HEK293 (cell line): Measurements from ENCODE around the gene SARNP.
A peak's percentile ranks its signal among the peaks of the same experiment; 100 is the strongest.

Experiments
- BCL11B ChIP-seq: fragments of 450-650 bp; formaldehyde crosslinking; IDR thresholded peaks from 2 replicates; pipeline ENCODE4 v1.5.1; 2016; ENCODE audit warnings: low read depth, missing biosample characterization, missing genetic modification characterization
- FEZF1 ChIP-seq: fragments of 450-650 bp; formaldehyde crosslinking; IDR thresholded peaks from 2 replicates; pipeline ENCODE4 v1.5.1; 2016; ENCODE audit warnings: missing biosample characterization, missing genetic modification characterization
- IKZF3 ChIP-seq: fragments of 450-650 bp; IDR thresholded peaks from 2 replicates; pipeline ENCODE4 v1.5.0; 2018; ENCODE audit warnings: missing biosample characterization, mild to moderate bottlenecking, missing genetic modification characterization, moderate library complexity
- KLF1 ChIP-seq: fragments of 450-650 bp; formaldehyde crosslinking; IDR thresholded peaks from 2 replicates; pipeline ENCODE4 v1.5.1; 2016; ENCODE audit warnings: missing biosample characterization, missing genetic modification characterization
- KLF8 ChIP-seq: fragments of 450-650 bp; formaldehyde crosslinking; IDR thresholded peaks from 2 replicates; pipeline ENCODE4 v1.5.1; 2016; ENCODE audit warnings: missing biosample characterization, missing genetic modification characterization
- PRDM1 ChIP-seq: fragments of 450-650 bp; formaldehyde crosslinking; IDR thresholded peaks from 2 replicates; pipeline ENCODE4; 2016; ENCODE audit warnings: missing biosample characterization, missing genetic modification characterization
- SP3 ChIP-seq: fragments of 450-650 bp; formaldehyde crosslinking; IDR thresholded peaks from 2 replicates; pipeline ENCODE4 v1.5.1; 2016; ENCODE audit warnings: missing biosample characterization, missing genetic modification characterization
- ZNF354C ChIP-seq: fragments of 450-650 bp; formaldehyde crosslinking; IDR thresholded peaks from 2 replicates; pipeline ENCODE4 v1.5.1; 2016; ENCODE audit warnings: missing biosample characterization, missing genetic modification characterization, low read depth, borderline replicate concordance
- ZNF394 ChIP-seq: fragments of 450-650 bp; formaldehyde crosslinking; IDR thresholded peaks from 2 replicates; pipeline ENCODE4 v1.5.1; 2016; ENCODE audit warnings: missing biosample characterization, missing genetic modification characterization, mild to moderate bottlenecking, moderate library complexity, borderline replicate concordance
- ZNF600 ChIP-seq: fragments of 450-650 bp; formaldehyde crosslinking; IDR thresholded peaks from 2 replicates; pipeline ENCODE4 v1.5.1; 2016; ENCODE audit warnings: missing biosample characterization, missing genetic modification characterization
- ZNF624 ChIP-seq: fragments of 450-650 bp; formaldehyde crosslinking; IDR thresholded peaks from 2 replicates; pipeline ENCODE4 v1.5.1; 2017; ENCODE audit warnings: missing biosample characterization, missing genetic modification characterization
- ZNF791 ChIP-seq: fragments of 450-650 bp; formaldehyde crosslinking; IDR thresholded peaks from 2 replicates; pipeline ENCODE4 v1.5.1; 2016; ENCODE audit warnings: missing biosample characterization, missing genetic modification characterization
- TF ChIP-seq, protein P1 (sequence below): fragments of 450-650 bp; formaldehyde crosslinking; IDR thresholded peaks from 2 replicates; pipeline ENCODE4 v1.5.1; 2016; ENCODE audit warnings: missing biosample characterization, missing genetic modification characterization
- TF ChIP-seq, protein P2 (sequence below): fragments of 450-650 bp; formaldehyde crosslinking; optimal IDR thresholded peaks from 2 replicates; pipeline ENCODE3; 2016; ENCODE audit warnings: missing biosample characterization, mild to moderate bottlenecking, missing genetic modification characterization
- TF ChIP-seq, protein P3 (sequence below): fragments of 450-650 bp; formaldehyde crosslinking; IDR thresholded peaks from 2 replicates; pipeline ENCODE4 v1.5.1; 2017; ENCODE audit warnings: missing biosample characterization, missing genetic modification characterization
- TF ChIP-seq, protein P4 (sequence below): IDR thresholded peaks from 2 replicates; pipeline ENCODE4 v1.6.1; 2011; ENCODE audit warnings: mild to moderate bottlenecking, low read depth, low read length, borderline replicate concordance
- TF ChIP-seq, protein P5 (sequence below): fragments of 450-650 bp; formaldehyde crosslinking; IDR thresholded peaks from 2 replicates; pipeline ENCODE4 v1.5.1; 2016; ENCODE audit warnings: missing biosample characterization, missing genetic modification characterization
- TF ChIP-seq, protein P6 (sequence below): fragments of 450-650 bp; formaldehyde crosslinking; IDR thresholded peaks from 2 replicates; pipeline ENCODE4 v1.5.1; 2016; ENCODE audit warnings: missing biosample characterization, missing genetic modification characterization, borderline replicate concordance

Gene SARNP

DNA sequence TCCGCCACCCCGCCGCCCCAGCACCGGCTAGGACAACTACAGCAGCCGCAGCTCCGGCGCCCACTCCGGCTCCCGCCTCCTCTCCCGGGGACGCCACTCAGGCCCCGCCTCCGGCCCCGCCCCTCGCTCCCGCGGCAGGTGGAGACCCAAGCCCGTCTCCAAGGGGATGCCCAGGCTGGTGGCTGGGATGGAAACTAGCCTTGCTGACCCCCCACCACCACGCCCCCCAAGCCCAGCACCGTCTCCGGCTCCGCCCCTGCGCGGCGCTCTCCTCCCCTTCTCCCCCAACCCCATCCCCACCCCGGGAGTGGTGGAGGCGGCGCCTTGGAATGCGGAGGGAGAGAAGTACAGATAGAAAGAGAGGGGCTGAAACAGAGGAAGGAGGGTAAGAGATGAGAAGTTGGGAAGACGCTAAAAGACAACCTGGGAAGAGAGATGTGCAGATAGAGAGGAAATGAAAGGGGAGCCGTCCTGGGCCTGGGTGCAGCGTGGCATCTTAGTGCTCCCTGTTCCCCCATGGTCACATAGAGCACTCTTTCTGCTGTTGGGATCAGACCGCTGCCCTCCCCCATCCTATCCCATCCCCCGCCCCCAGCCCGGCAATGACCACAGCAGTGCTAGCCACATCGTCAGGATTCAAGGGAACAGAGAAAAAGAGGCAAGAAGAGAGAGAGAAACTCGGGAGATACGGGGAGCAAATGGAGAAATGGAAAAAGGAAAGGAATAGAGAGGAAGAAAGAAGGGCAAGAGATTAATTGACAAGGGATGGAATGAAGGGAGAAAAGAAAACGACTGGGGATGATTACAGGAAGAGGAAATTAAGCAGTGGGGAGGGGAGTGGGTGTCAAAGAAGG, 109.5 kb downstream of the SARNP start, which contains the start of gene ITGA7 (continued):
- TF ChIP-seq, protein P1, sequence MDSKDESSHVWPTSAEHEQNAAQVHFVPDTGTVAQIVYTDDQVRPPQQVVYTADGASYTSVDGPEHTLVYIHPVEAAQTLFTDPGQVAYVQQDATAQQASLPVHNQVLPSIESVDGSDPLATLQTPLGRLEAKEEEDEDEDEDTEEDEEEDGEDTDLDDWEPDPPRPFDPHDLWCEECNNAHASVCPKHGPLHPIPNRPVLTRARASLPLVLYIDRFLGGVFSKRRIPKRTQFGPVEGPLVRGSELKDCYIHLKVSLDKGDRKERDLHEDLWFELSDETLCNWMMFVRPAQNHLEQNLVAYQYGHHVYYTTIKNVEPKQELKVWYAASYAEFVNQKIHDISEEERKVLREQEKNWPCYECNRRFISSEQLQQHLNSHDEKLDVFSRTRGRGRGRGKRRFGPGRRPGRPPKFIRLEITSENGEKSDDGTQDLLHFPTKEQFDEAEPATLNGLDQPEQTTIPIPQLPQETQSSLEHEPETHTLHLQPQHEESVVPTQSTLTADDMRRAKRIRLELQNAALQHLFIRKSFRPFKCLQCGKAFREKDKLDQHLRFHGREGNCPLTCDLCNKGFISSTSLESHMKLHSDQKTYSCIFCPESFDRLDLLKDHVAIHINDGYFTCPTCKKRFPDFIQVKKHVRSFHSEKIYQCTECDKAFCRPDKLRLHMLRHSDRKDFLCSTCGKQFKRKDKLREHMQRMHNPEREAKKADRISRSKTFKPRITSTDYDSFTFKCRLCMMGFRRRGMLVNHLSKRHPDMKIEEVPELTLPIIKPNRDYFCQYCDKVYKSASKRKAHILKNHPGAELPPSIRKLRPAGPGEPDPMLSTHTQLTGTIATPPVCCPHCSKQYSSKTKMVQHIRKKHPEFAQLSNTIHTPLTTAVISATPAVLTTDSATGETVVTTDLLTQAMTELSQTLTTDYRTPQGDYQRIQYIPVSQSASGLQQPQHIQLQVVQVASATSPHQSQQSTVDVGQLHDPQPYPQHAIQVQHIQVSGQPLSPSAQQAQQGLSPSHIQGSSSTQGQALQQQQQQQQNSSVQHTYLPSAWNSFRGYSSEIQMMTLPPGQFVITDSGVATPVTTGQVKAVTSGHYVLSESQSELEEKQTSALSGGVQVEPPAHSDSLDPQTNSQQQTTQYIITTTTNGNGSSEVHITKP (tag by site-specific recombination): peak; percentile 99
- TF ChIP-seq, protein P2, sequence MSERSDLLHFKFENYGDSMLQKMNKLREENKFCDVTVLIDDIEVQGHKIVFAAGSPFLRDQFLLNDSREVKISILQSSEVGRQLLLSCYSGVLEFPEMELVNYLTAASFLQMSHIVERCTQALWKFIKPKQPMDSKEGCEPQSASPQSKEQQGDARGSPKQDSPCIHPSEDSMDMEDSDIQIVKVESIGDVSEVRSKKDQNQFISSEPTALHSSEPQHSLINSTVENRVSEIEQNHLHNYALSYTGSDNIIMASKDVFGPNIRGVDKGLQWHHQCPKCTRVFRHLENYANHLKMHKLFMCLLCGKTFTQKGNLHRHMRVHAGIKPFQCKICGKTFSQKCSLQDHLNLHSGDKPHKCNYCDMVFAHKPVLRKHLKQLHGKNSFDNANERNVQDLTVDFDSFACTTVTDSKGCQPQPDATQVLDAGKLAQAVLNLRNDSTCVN (tag by site-specific recombination): peak; percentile 42
- TF ChIP-seq PRDM1 (tag by site-specific recombination) (peak; percentile 86), KLF1 (tag by site-specific recombination) (peak; percentile 26; the same call in 1 of the 2 replicates), FEZF1 (tag by site-specific recombination) (no peak), ZNF791 (tag by site-specific recombination) (no peak), SP3 (peak; percentile 81), ZNF624 (tag by site-specific recombination) (no peak), ZNF394 (tag by site-specific recombination) (no peak), KLF8 (tag by site-specific recombination) (0 out of 2 replicates have a peak, but pooled peaks have one; percentile 34), IKZF3 (tag by site-specific recombination) (0 out of 2 replicates have a peak, but pooled peaks have one; percentile 16), ZNF354C (no peak), BCL11B (no peak), ZNF600 (0 out of 2 replicates have a peak, but pooled peaks have one; percentile 31)
- TF ChIP-seq, protein P3, sequence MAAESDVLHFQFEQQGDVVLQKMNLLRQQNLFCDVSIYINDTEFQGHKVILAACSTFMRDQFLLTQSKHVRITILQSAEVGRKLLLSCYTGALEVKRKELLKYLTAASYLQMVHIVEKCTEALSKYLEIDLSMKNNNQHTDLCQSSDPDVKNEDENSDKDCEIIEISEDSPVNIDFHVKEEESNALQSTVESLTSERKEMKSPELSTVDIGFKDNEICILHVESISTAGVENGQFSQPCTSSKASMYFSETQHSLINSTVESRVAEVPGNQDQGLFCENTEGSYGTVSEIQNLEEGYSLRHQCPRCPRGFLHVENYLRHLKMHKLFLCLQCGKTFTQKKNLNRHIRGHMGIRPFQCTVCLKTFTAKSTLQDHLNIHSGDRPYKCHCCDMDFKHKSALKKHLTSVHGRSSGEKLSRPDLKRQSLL: peak; percentile 47; the same call in 1 of the 2 replicates
- TF ChIP-seq, protein P4, sequence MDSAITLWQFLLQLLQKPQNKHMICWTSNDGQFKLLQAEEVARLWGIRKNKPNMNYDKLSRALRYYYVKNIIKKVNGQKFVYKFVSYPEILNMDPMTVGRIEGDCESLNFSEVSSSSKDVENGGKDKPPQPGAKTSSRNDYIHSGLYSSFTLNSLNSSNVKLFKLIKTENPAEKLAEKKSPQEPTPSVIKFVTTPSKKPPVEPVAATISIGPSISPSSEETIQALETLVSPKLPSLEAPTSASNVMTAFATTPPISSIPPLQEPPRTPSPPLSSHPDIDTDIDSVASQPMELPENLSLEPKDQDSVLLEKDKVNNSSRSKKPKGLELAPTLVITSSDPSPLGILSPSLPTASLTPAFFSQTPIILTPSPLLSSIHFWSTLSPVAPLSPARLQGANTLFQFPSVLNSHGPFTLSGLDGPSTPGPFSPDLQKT: no peak
- TF ChIP-seq, protein P5, sequence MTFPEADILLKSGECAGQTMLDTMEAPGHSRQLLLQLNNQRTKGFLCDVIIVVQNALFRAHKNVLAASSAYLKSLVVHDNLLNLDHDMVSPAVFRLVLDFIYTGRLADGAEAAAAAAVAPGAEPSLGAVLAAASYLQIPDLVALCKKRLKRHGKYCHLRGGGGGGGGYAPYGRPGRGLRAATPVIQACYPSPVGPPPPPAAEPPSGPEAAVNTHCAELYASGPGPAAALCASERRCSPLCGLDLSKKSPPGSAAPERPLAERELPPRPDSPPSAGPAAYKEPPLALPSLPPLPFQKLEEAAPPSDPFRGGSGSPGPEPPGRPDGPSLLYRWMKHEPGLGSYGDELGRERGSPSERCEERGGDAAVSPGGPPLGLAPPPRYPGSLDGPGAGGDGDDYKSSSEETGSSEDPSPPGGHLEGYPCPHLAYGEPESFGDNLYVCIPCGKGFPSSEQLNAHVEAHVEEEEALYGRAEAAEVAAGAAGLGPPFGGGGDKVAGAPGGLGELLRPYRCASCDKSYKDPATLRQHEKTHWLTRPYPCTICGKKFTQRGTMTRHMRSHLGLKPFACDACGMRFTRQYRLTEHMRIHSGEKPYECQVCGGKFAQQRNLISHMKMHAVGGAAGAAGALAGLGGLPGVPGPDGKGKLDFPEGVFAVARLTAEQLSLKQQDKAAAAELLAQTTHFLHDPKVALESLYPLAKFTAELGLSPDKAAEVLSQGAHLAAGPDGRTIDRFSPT (tag by site-specific recombination): peak; percentile 77
- TF ChIP-seq, protein P6, sequence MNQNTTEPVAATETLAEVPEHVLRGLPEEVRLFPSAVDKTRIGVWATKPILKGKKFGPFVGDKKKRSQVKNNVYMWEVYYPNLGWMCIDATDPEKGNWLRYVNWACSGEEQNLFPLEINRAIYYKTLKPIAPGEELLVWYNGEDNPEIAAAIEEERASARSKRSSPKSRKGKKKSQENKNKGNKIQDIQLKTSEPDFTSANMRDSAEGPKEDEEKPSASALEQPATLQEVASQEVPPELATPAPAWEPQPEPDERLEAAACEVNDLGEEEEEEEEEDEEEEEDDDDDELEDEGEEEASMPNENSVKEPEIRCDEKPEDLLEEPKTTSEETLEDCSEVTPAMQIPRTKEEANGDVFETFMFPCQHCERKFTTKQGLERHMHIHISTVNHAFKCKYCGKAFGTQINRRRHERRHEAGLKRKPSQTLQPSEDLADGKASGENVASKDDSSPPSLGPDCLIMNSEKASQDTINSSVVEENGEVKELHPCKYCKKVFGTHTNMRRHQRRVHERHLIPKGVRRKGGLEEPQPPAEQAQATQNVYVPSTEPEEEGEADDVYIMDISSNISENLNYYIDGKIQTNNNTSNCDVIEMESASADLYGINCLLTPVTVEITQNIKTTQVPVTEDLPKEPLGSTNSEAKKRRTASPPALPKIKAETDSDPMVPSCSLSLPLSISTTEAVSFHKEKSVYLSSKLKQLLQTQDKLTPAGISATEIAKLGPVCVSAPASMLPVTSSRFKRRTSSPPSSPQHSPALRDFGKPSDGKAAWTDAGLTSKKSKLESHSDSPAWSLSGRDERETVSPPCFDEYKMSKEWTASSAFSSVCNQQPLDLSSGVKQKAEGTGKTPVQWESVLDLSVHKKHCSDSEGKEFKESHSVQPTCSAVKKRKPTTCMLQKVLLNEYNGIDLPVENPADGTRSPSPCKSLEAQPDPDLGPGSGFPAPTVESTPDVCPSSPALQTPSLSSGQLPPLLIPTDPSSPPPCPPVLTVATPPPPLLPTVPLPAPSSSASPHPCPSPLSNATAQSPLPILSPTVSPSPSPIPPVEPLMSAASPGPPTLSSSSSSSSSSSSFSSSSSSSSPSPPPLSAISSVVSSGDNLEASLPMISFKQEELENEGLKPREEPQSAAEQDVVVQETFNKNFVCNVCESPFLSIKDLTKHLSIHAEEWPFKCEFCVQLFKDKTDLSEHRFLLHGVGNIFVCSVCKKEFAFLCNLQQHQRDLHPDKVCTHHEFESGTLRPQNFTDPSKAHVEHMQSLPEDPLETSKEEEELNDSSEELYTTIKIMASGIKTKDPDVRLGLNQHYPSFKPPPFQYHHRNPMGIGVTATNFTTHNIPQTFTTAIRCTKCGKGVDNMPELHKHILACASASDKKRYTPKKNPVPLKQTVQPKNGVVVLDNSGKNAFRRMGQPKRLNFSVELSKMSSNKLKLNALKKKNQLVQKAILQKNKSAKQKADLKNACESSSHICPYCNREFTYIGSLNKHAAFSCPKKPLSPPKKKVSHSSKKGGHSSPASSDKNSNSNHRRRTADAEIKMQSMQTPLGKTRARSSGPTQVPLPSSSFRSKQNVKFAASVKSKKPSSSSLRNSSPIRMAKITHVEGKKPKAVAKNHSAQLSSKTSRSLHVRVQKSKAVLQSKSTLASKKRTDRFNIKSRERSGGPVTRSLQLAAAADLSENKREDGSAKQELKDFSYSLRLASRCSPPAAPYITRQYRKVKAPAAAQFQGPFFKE: no peak
